DND-41 (cell line): ENCODE measurements around the gene IQCE.

ENCODE experiments used
- ATAC-seq: fragments of 200-7000 bp; cut with Tn5 transposase; 3 replicates; pipeline ENCODE4 v1.9.1; 2021; ENCODE audit warnings: low read depth; ENCODE audit not compliant: insufficient read depth
- DNase-seq: peaks from one replicate; pipeline ENCODE4 v3.0.0-alpha.2; 2020
- H2AFZ ChIP-seq: 2 replicates; pipeline ENCODE4 v1.6.0; 2012; ENCODE audit warnings: low read depth, low read length
- H3K27ac ChIP-seq: 2 replicates; pipeline ENCODE4 v1.5.1; 2012; ENCODE audit warnings: low read length, inconsistent platforms
- H3K27me3 ChIP-seq: fragments of 200-600 bp; sonication (generic); 2 replicates; pipeline ENCODE4 v1.6.0; 2012; ENCODE audit warnings: low read length, mild to moderate bottlenecking, inconsistent platforms; ENCODE audit not compliant: insufficient read depth, poor library complexity
- H3K36me3 ChIP-seq: 2 replicates; pipeline ENCODE4 v1.5.1; 2012; ENCODE audit warnings: low read length, inconsistent platforms; ENCODE audit not compliant: insufficient read depth
- H3K4me1 ChIP-seq: 2 replicates; pipeline ENCODE4 v1.5.1; 2012; ENCODE audit warnings: mild to moderate bottlenecking, low read length; ENCODE audit not compliant: insufficient read depth
- H3K4me2 ChIP-seq: 2 replicates; pipeline ENCODE4 v1.6.0; 2012; ENCODE audit warnings: mild to moderate bottlenecking, moderate library complexity, low read length, inconsistent platforms; ENCODE audit not compliant: insufficient read depth
- H3K4me3 ChIP-seq, 2 experiments: fragments of 200-600 bp in 1 of 2; shearing (Covaris generic) in 1 of 2; 2 replicates each; pipeline ENCODE4 v1.5.1; 2012 to 2016; ENCODE audit warnings: inconsistent platforms in 2 of 2, low read length in 2 of 2, mild to moderate bottlenecking in 2 of 2, low read depth in 1 of 2, moderate library complexity in 1 of 2
- H3K79me2 ChIP-seq: 2 replicates; pipeline ENCODE4 v1.6.0; 2012; ENCODE audit warnings: low read length, inconsistent platforms; ENCODE audit not compliant: insufficient read depth
- H3K9ac ChIP-seq: 2 replicates; pipeline ENCODE4 v1.6.0; 2012; ENCODE audit warnings: low read depth, mild to moderate bottlenecking, inconsistent platforms, low read length, moderate library complexity
- H3K9me3 ChIP-seq: 2 replicates; pipeline ENCODE4 v1.5.1; 2012; ENCODE audit warnings: low read length, moderate library complexity, mild to moderate bottlenecking, inconsistent platforms; ENCODE audit not compliant: insufficient read depth, severe bottlenecking
- H4K20me1 ChIP-seq: 2 replicates; pipeline ENCODE4 v1.6.0; 2012; ENCODE audit warnings: low read length; ENCODE audit not compliant: insufficient read depth
- EZH2 ChIP-seq: IDR thresholded peaks from 3 replicates; pipeline ENCODE4 v1.6.1; 2012; ENCODE audit warnings: borderline replicate concordance, low read depth, mild to moderate bottlenecking, moderate library complexity, low read length, inconsistent platforms; ENCODE audit not compliant: severe bottlenecking
- TF ChIP-seq, protein P1 (sequence below): IDR thresholded peaks from 2 replicates; pipeline ENCODE4 v1.5.1; 2012; ENCODE audit warnings: borderline replicate concordance, low read length, moderate library complexity, mild to moderate bottlenecking; ENCODE audit not compliant: poor library complexity, severe bottlenecking; ENCODE audit errors: extremely low read depth

The IQCE gene

DNA sequence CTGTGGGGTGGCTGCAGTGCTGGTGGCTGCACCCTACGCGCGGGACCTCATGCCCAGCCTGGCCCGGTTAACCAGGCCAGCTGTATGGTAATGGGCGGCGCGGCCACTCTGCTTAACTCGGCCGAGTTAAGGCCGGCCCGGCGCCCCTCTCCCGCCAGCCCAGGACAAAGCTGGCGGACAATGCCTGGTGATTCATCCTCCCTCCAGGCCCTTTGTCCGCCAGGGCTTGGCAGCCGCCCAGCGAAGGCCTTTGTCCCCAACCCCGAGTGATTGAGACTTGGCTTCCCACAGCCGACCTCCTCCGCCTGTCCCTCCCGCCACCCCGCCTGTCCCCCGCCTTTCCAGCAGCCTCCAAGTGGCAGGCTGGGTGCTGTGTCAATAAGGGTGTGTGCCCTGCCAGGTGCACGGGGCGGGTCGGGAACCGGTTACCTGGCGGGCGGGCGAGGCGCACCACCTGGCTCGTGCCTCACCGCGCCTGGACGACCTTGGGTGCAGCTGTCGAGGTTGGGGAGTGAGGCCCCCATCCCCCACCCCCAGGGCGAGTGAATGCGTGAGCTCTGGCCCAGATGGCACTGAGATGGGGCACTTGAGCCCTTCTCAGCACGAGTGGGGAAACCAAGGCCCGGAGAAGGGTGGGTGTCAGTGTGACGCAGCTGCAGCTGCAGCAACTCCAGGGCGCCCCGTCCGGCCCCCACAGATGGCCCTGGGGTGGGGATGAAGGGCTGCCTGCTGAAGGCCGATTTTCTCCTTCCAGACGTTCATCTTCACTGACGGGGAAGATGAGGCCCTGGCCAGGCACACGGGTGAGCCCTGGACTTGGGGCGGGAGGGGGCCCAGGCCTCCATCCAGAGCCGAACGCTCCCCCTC is 34.6 kb upstream of the IQCE start:
- ATAC-seq, result no peak
- Histone ChIP-seq H3K9ac (no peak overlapping the region), H3K4me1 (peaks cover 33% of the 10 kb centered on the region), H3K79me2 (no peaks in the 10 kb centered on the region), H3K9me3 (no peaks in the 10 kb centered on the region), H3K36me3 (no peaks in the 10 kb centered on the region), H3K27ac (no peak overlapping the region), H3K4me3 (no peak overlapping the region), H3K4me2 (no peak overlapping the region), H4K20me1 (peaks cover 19% of the 10 kb centered on the region), H3K27me3 (peaks cover 8% of the 10 kb centered on the region), H2AFZ (no peak overlapping the region)
- DNase-seq, result no peak
- TF ChIP-seq EZH2, result no peak
- TF ChIP-seq, protein P1, sequence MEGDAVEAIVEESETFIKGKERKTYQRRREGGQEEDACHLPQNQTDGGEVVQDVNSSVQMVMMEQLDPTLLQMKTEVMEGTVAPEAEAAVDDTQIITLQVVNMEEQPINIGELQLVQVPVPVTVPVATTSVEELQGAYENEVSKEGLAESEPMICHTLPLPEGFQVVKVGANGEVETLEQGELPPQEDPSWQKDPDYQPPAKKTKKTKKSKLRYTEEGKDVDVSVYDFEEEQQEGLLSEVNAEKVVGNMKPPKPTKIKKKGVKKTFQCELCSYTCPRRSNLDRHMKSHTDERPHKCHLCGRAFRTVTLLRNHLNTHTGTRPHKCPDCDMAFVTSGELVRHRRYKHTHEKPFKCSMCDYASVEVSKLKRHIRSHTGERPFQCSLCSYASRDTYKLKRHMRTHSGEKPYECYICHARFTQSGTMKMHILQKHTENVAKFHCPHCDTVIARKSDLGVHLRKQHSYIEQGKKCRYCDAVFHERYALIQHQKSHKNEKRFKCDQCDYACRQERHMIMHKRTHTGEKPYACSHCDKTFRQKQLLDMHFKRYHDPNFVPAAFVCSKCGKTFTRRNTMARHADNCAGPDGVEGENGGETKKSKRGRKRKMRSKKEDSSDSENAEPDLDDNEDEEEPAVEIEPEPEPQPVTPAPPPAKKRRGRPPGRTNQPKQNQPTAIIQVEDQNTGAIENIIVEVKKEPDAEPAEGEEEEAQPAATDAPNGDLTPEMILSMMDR, result no peak

DNA sequence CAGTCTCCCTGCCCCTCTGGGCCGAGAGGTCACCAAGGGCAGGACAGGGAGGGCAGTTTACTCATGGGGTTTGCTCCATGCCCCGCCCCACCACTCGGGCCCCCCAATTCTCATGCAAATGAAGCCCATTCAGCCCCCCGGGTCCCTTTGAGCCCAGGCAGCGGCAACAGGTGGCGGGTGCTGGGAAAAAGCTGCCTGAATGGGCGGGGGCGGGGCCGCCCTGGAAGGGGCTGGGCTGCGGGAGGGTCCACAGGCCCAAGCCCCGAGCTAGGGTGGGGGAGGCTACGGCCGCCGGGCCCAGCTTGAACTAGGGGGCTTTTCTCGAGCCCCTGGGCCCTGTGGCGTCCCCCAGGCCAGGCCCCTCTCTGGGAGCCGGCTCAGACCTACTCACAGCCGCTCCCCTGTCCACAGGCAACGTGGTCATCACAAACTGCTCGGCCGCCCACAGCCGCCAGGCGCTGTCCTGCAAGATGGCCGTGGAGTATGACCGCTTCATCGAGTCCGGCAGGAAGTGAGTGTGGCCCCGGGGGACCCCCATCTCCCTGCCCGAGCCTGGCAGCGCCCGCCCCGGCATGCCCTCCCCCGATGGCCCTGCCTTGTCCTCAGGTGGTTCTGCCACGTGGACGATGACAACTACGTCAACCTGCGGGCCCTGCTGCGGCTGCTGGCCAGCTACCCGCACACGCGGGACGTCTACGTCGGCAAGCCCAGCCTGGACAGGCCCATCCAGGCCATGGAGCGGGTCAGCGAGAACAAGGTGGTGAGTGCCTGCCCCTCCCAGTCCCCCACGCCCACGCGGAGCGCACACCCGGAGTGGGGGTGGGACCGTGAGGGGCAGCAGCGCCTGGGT is 33.7 kb upstream of the IQCE start:
- Histone ChIP-seq H3K27me3 (peaks cover 7% of the 10 kb centered on the region), H3K79me2 (no peaks in the 10 kb centered on the region), H3K27ac (no peak overlapping the region), H4K20me1 (peaks cover 19% of the 10 kb centered on the region), H3K4me2 (no peak overlapping the region), H3K4me1 (peaks cover 32% of the 10 kb centered on the region), H3K36me3 (no peaks in the 10 kb centered on the region), H3K4me3 (no peak overlapping the region), H2AFZ (no peak overlapping the region), H3K9ac (no peak overlapping the region), H3K9me3 (no peaks in the 10 kb centered on the region)
- TF ChIP-seq, protein P1, result no peak
- TF ChIP-seq EZH2, result no peak
- DNase-seq, result no peak
- no peak for ATAC-seq

GRCh38 chr7:2525658-2526630 is 32.8 kb upstream of the IQCE start:
- TF ChIP-seq EZH2, result no peak
- TF ChIP-seq, protein P1, result no peak
- ATAC-seq (no peak), DNase-seq (no peak)
- Histone ChIP-seq H3K4me2 (no peak overlapping the region), H3K4me3 (no peak overlapping the region), H3K4me1 (peaks cover 33% of the 10 kb centered on the region), H3K9me3 (no peaks in the 10 kb centered on the region), H3K36me3 (no peaks in the 10 kb centered on the region), H3K79me2 (no peaks in the 10 kb centered on the region), H3K27me3 (no peaks in the 10 kb centered on the region), H3K9ac (no peak overlapping the region), H2AFZ (no peak overlapping the region), H4K20me1 (peaks cover 11% of the 10 kb centered on the region; the same call in 1 of the 2 replicates), H3K27ac (no peak overlapping the region)
